DOHH2 (cell line): ENCODE results near the gene C12orf75.

Source experiments
- H3F3A ChIP-seq: fragments of 200-600 bp; sonication (generic), shearing (Covaris generic); 2 replicates; pipeline ENCODE4 v1.6.0; 2016; ENCODE audit warnings: antibody characterized with exemption, mild to moderate bottlenecking; ENCODE audit not compliant: control insufficient read depth, insufficient read depth
- H3K27ac ChIP-seq: fragments of 200-600 bp; sonication (generic); 2 replicates; pipeline ENCODE4 v1.5.1; 2014; ENCODE audit warnings: low read depth, mild to moderate bottlenecking, low read length, moderate library complexity
- H3K27me3 ChIP-seq: fragments of 200-600 bp; sonication (generic); 2 replicates; pipeline ENCODE4 v1.6.1; 2014; ENCODE audit warnings: mild to moderate bottlenecking, low read length, mixed read lengths; ENCODE audit not compliant: control insufficient read depth
- H3K36me3 ChIP-seq: fragments of 200-600 bp; sonication (generic); 2 replicates; pipeline ENCODE4 v1.6.1; 2014; ENCODE audit warnings: mild to moderate bottlenecking, low read length, moderate library complexity, mixed read lengths; ENCODE audit not compliant: control insufficient read depth
- H3K4me1 ChIP-seq: fragments of 200-600 bp; sonication (generic); 2 replicates; pipeline ENCODE4 v1.6.1; 2014; ENCODE audit warnings: mild to moderate bottlenecking, low read length, mixed read lengths; ENCODE audit not compliant: control insufficient read depth
- H3K4me2 ChIP-seq: fragments of 200-600 bp; sonication (generic); 2 replicates; pipeline ENCODE4 v1.6.0; 2014; ENCODE audit warnings: mild to moderate bottlenecking, low read length, moderate library complexity
- H3K4me3 ChIP-seq: fragments of 200-600 bp; sonication (generic); 2 replicates; pipeline ENCODE4 v1.5.1; 2014; ENCODE audit warnings: mild to moderate bottlenecking, low read length, mixed read lengths
- H3K79me2 ChIP-seq: fragments of 200-600 bp; sonication (generic); 2 replicates; pipeline ENCODE4 v1.6.1; 2014; ENCODE audit warnings: mild to moderate bottlenecking, low read length, mixed read lengths; ENCODE audit not compliant: control insufficient read depth
- H3K9me2 ChIP-seq: fragments of 200-600 bp; sonication (generic); replicated peaks from 2 replicates; pipeline ENCODE4 v1.6.1; 2014; ENCODE audit warnings: mild to moderate bottlenecking, low read length, mixed read lengths; ENCODE audit not compliant: control insufficient read depth
- H3K9me3 ChIP-seq: fragments of 200-600 bp; sonication (generic); 2 replicates; pipeline ENCODE4 v1.6.1; 2014; ENCODE audit warnings: antibody characterized with exemption, low read length, mixed read lengths; ENCODE audit not compliant: control insufficient read depth, insufficient read depth
- H4K20me1 ChIP-seq: fragments of 200-600 bp; sonication (generic); 2 replicates; pipeline ENCODE4 v1.6.0; 2014; ENCODE audit warnings: low read depth, mild to moderate bottlenecking, antibody characterized with exemption, low read length, moderate library complexity; ENCODE audit not compliant: control insufficient read depth, insufficient read depth
- EZH2phosphoT487 ChIP-seq: fragments of 200-600 bp; sonication (generic); IDR thresholded peaks from 2 replicates; pipeline ENCODE4 v1.6.1; 2017; ENCODE audit warnings: borderline replicate concordance, mild to moderate bottlenecking, antibody characterized with exemption, low read length, moderate library complexity, mixed read lengths
- TF ChIP-seq, protein P1 (sequence below): fragments of 200-600 bp; sonication (generic); IDR thresholded peaks from one replicate; pipeline ENCODE4 v1.5.1; 2014; ENCODE audit warnings: antibody characterized with exemption, mild to moderate bottlenecking, low read depth, low read length; ENCODE audit not compliant: poor library complexity, severe bottlenecking

The C12orf75 gene

DNA sequence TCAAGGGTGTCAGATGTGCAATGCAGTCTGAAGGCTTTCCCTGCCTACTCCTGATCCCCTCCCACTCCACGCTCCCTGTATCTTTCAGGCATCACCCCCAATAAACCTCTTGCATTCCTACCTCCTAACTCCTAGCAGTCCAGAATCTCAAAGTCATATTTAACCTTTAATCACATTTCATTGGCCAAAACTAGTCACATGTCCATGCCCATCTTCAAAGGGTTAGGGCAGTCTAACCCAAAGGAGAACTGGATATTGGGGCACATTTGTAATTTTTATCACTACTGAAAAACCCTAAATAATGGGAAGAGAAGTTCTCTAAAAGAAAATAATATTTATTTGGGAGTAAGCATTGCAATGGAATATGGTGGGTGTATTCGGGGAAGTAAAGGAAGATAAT is 5.4 kb upstream of the C12orf75 start:
- no peaks in the 10 kb centered on the region for H3K9me2 ChIP-seq
- peaks cover 22% of the 10 kb centered on the region for H3F3A ChIP-seq
- TF ChIP-seq EZH2phosphoT487: no peak
- TF ChIP-seq, protein P1, sequence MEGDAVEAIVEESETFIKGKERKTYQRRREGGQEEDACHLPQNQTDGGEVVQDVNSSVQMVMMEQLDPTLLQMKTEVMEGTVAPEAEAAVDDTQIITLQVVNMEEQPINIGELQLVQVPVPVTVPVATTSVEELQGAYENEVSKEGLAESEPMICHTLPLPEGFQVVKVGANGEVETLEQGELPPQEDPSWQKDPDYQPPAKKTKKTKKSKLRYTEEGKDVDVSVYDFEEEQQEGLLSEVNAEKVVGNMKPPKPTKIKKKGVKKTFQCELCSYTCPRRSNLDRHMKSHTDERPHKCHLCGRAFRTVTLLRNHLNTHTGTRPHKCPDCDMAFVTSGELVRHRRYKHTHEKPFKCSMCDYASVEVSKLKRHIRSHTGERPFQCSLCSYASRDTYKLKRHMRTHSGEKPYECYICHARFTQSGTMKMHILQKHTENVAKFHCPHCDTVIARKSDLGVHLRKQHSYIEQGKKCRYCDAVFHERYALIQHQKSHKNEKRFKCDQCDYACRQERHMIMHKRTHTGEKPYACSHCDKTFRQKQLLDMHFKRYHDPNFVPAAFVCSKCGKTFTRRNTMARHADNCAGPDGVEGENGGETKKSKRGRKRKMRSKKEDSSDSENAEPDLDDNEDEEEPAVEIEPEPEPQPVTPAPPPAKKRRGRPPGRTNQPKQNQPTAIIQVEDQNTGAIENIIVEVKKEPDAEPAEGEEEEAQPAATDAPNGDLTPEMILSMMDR: no peak
- H3K79me2 ChIP-seq: no peaks in the 10 kb centered on the region
- no peaks in the 10 kb centered on the region for H3K27me3 ChIP-seq
- H4K20me1 ChIP-seq: no peaks in the 10 kb centered on the region
- H3K4me2 ChIP-seq: no peak overlapping the region
- H3K36me3 ChIP-seq: no peaks in the 10 kb centered on the region
- H3K9me3 ChIP-seq: no peaks in the 10 kb centered on the region
- H3K27ac ChIP-seq: no peak overlapping the region
- H3K4me3 ChIP-seq: no peak overlapping the region
- H3K4me1 ChIP-seq: peaks cover 67% of the 10 kb centered on the region

DNA sequence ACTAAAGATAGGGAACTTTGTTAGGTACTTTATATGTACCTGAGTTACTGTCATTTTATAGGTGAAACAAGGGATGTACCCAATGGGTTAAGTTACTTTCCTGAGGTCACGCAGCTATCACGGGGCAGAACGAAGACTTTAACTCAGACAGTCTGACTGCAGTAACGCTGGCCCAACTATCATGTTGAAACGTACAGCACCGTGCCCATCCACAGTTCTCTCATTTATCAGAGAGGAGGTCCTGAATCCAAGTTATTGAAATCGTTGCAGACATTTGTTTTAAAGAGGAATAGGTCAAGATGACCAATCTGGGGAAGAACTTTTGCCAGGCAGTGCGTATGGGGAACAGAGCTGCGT is 587 bp upstream of the C12orf75 start:
- Histone ChIP-seq H3K27me3 (no peaks in the 10 kb centered on the region), H3K9me3 (no peaks in the 10 kb centered on the region), H4K20me1 (peaks cover 11% of the 10 kb centered on the region), H3K9me2 (no peaks in the 10 kb centered on the region), H3K27ac (peak overlapping the region; percentile 88), H3K79me2 (peaks cover 40% of the 10 kb centered on the region), H3K36me3 (peaks cover 20% of the 10 kb centered on the region), H3K4me2 (peak overlapping the region; percentile 65), H3F3A (peaks cover 22% of the 10 kb centered on the region), H3K4me1 (peaks cover 71% of the 10 kb centered on the region), H3K4me3 (peak overlapping the region; percentile 61)
- TF ChIP-seq, protein P1: no peak
- no peak for TF ChIP-seq EZH2phosphoT487

DNA sequence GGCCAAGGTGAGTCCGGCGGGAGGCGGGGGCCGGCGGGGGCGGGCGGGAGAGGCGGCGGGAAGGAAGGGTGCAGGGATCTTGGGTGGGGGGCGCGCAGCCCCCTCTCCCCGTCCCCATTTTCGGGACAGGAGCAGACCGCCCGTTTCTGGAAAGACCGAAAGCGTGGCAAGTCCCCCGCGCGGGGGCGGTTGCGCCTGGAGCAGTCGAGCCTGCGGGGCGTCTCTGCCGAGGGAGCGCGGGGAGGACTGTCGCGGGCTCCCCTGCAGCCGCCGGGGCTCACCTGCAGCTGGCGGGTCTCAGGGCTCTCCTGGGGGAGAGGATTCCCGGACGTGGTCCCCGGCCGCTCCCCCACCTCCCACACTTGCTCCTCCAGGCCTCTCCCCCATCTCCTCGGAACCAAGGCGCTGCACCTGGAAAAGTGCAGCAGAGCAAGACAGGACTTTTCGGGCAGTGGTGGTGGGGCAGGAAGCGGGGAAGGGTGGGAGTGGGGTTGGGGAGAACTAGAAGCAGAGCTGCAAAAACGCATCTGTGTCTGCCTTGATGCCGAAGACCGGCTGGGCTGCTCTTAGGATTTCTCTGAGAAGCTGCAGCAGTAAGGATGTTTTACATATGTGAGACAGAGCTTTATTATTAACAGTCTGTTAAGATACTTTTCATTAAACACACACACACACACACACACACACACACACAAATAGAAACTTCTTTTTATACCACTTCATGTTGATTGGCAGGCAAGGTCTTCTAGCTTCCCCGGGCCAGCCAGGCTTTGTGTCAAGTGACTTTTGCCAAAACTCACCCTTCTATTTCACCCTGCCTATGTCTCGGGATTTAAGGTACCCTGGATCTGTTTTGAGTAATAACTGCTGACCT is 677 bp downstream of the C12orf75 start:
- H3K4me1 ChIP-seq: peaks cover 84% of the 10 kb centered on the region
- no peak for TF ChIP-seq EZH2phosphoT487
- TF ChIP-seq, protein P1: no peak
- H3K79me2 ChIP-seq: peaks cover 53% of the 10 kb centered on the region
- peak overlapping the region; percentile 74 for H3K27ac ChIP-seq
- H3K9me2 ChIP-seq: no peaks in the 10 kb centered on the region
- H4K20me1 ChIP-seq: peaks cover 11% of the 10 kb centered on the region
- peak overlapping the region; percentile 85 for H3K4me3 ChIP-seq
- peaks cover 20% of the 10 kb centered on the region for H3F3A ChIP-seq
- H3K36me3 ChIP-seq: peaks cover 25% of the 10 kb centered on the region
- H3K4me2 ChIP-seq: peak overlapping the region; percentile 97
- no peaks in the 10 kb centered on the region for H3K27me3 ChIP-seq
- no peaks in the 10 kb centered on the region for H3K9me3 ChIP-seq
